ENCODE results near the gene CLEC14A.

Gene CLEC14A

GRCh38 chr14:38207736-38208617, 47.9 kb downstream of the CLEC14A start, which contains the start of gene SSTR1:
TSS of gene SSTR1 (plus strand) at chr14:38207904. CDS start at chr14:38209390, 1,486 bp downstream.
- H3K4me3 ChIP-seq (ENCODE audit: low read depth, low read length) = no peak within 1 kb of the TSS
- TF ChIP-seq MAX (IDR thresholded peaks at IDR 0.05; ENCODE audit: low read depth, low read length) (no peak), CTCF (IDR thresholded peaks at IDR 0.05; ENCODE audit: low read depth, low read length) (no peak), MYC (IDR thresholded peaks at IDR 0.05; ENCODE audit: low read depth, low read length) (no peak), POLR2A (IDR thresholded peaks at IDR 0.05; ENCODE audit: extremely low read depth, insufficient read length) (no peak)
- DNase-seq (ENCODE audit: low read depth) = no peak

- DNase-seq (ENCODE audit: low read depth) = no peak
- TF ChIP-seq MYC (IDR thresholded peaks at IDR 0.05; ENCODE audit: low read depth, low read length) = no peak
- no peak for TF ChIP-seq MAX (IDR thresholded peaks at IDR 0.05; ENCODE audit: low read depth, low read length)
- no peak for TF ChIP-seq CTCF (IDR thresholded peaks at IDR 0.05; ENCODE audit: low read depth, low read length)
- no peak for TF ChIP-seq POLR2A (IDR thresholded peaks at IDR 0.05; ENCODE audit: extremely low read depth, insufficient read length)
- H3K4me3 ChIP-seq (ENCODE audit: low read depth, low read length) = no peak overlapping the region
Measured at GRCh38 chr14:38207377-38207735, 48.5 kb downstream of the CLEC14A start.

- H3K4me3 ChIP-seq (ENCODE audit: low read depth, low read length) = no peak overlapping the region
- DNase-seq (ENCODE audit: low read depth) = no peak
- TF ChIP-seq MAX (IDR thresholded peaks at IDR 0.05; ENCODE audit: low read depth, low read length) (no peak), CTCF (IDR thresholded peaks at IDR 0.05; ENCODE audit: low read depth, low read length) (no peak), MYC (IDR thresholded peaks at IDR 0.05; ENCODE audit: low read depth, low read length) (no peak), POLR2A (IDR thresholded peaks at IDR 0.05; ENCODE audit: extremely low read depth, insufficient read length) (no peak)
Measured at GRCh38 chr14:38206689-38207376, 49.1 kb downstream of the CLEC14A start.

GRCh38 chr14:38205949-38206665, 49.8 kb downstream of the CLEC14A start:
- no peak for DNase-seq (ENCODE audit: low read depth)
- no peak for TF ChIP-seq MYC (IDR thresholded peaks at IDR 0.05; ENCODE audit: low read depth, low read length)
- TF ChIP-seq MAX (IDR thresholded peaks at IDR 0.05; ENCODE audit: low read depth, low read length) = no peak
- TF ChIP-seq POLR2A (IDR thresholded peaks at IDR 0.05; ENCODE audit: extremely low read depth, insufficient read length) = no peak
- no peak for TF ChIP-seq CTCF (IDR thresholded peaks at IDR 0.05; ENCODE audit: low read depth, low read length)
- H3K4me3 ChIP-seq (ENCODE audit: low read depth, low read length) = no peak overlapping the region

GRCh38 chr14:38205119-38205813, 50.6 kb downstream of the CLEC14A start:
- no peak for TF ChIP-seq MYC (IDR thresholded peaks at IDR 0.05; ENCODE audit: low read depth, low read length)
- TF ChIP-seq MAX (IDR thresholded peaks at IDR 0.05; ENCODE audit: low read depth, low read length) = no peak
- no peak for TF ChIP-seq POLR2A (IDR thresholded peaks at IDR 0.05; ENCODE audit: extremely low read depth, insufficient read length)
- no peak overlapping the region for H3K4me3 ChIP-seq (ENCODE audit: low read depth, low read length)
- no peak for DNase-seq (ENCODE audit: low read depth)
